Brain microvascular endothelial cell (primary cell): ENCODE data around the gene SLC38A10.
A peak's percentile ranks its signal among the peaks of the same experiment; 100 is the strongest.

Source experiments
- DNase-seq: peaks from one replicate; pipeline ENCODE4 v3.0.0-alpha.2; 2020
- H3K27ac ChIP-seq: fragments of 250-450 bp; sonication (Bioruptor Pico); 2 replicates; pipeline ENCODE4 v1.5.1; 2020; ENCODE audit warnings: mild to moderate bottlenecking, moderate library complexity
- H3K27me3 ChIP-seq: fragments of 250-450 bp; sonication (Bioruptor Pico); replicated peaks from 2 replicates; pipeline ENCODE4 v1.5.1; 2020; ENCODE audit warnings: mild to moderate bottlenecking
- H3K36me3 ChIP-seq: fragments of 250-450 bp; sonication (Bioruptor Pico); replicated peaks from 2 replicates; pipeline ENCODE4 v1.5.1; 2020; ENCODE audit warnings: mild to moderate bottlenecking
- H3K4me3 ChIP-seq: 2 replicates; pipeline ENCODE4 v1.5.1; 2011; ENCODE audit warnings: low read depth, mild to moderate bottlenecking, control low read depth, low read length, moderate library complexity
- CTCF ChIP-seq: IDR thresholded peaks from 2 replicates; pipeline ENCODE4 v1.5.1; 2011; ENCODE audit warnings: low read depth, mild to moderate bottlenecking, moderate library complexity, low read length, control low read depth, inconsistent platforms; ENCODE audit errors: missing control alignments
- in situ Hi-C: cut with HindIII; loops from 2 replicates; pipeline ENCODE4 v1.10.0; 2017; ENCODE audit warnings: low sequenced_read_pairs, low pct_ligation_motif_present

Gene SLC38A10

GRCh38 chr17:81292450-81292849 is 2.7 kb downstream of the SLC38A10 start:
- DNase-seq, result no peak
- Histone ChIP-seq H3K36me3 (peaks cover 2% of the 10 kb centered on the region), H3K4me3 (no peak overlapping the region), H3K27ac (no peak overlapping the region), H3K27me3 (no peaks in the 10 kb centered on the region)
- no peak for TF ChIP-seq CTCF
- in situ Hi-C loops, result no loop called here

- in situ Hi-C loops, result no loop called here
- Histone ChIP-seq H3K27ac (no peak overlapping the region), H3K27me3 (no peaks in the 10 kb centered on the region), H3K36me3 (peaks cover 2% of the 10 kb centered on the region), H3K4me3 (no peak overlapping the region)
- peak; percentile 78 for TF ChIP-seq CTCF
- DNase-seq, result peak; percentile 28
Measured at GRCh38 chr17:81291662-81292061, 3.4 kb downstream of the SLC38A10 start.

- TF ChIP-seq CTCF, result no peak
- Histone ChIP-seq H3K27ac (no peak overlapping the region), H3K27me3 (no peaks in the 10 kb centered on the region), H3K4me3 (no peak overlapping the region), H3K36me3 (peaks cover 2% of the 10 kb centered on the region)
- no peak for DNase-seq
- in situ Hi-C loops, result no loop called here
Measured at GRCh38 chr17:81290230-81290629, 4.9 kb downstream of the SLC38A10 start.

- no peak overlapping the region for H3K27ac ChIP-seq
- no peak for TF ChIP-seq CTCF
- H3K36me3 ChIP-seq, result peaks cover 2% of the 10 kb centered on the region
- H3K27me3 ChIP-seq, result no peaks in the 10 kb centered on the region
- in situ Hi-C loops, result no loop called here
- no peak for DNase-seq
- no peak overlapping the region for H3K4me3 ChIP-seq
Measured at GRCh38 chr17:81289627-81290026, 5.5 kb downstream of the SLC38A10 start.

GRCh38 chr17:81288715-81289114 is 6.4 kb downstream of the SLC38A10 start:
- Histone ChIP-seq H3K27ac (no peak overlapping the region), H3K4me3 (no peak overlapping the region), H3K36me3 (peaks cover 2% of the 10 kb centered on the region), H3K27me3 (no peaks in the 10 kb centered on the region)
- no peak for DNase-seq
- no peak for TF ChIP-seq CTCF
- in situ Hi-C loops, result no loop called here

- H3K27ac ChIP-seq, result no peak overlapping the region
- in situ Hi-C loops, result no loop called here
- DNase-seq, result no peak
- H3K27me3 ChIP-seq, result no peaks in the 10 kb centered on the region
- no peak for TF ChIP-seq CTCF
- H3K4me3 ChIP-seq, result no peak overlapping the region
- peaks cover 2% of the 10 kb centered on the region for H3K36me3 ChIP-seq
Measured at GRCh38 chr17:81287741-81288430, 7.2 kb downstream of the SLC38A10 start.
